Endometrial microvascular endothelial cells (primary cell): ENCODE data around the gene MYL10. TPM values are rescaled to one million over a fixed set of nuclear protein-coding genes. Genes with fewer than 3 reads are reported as not detected.
"Not testable (repeated sequence)": the region's sequence is repeated elsewhere in the genome, so short reads cannot be mapped to it uniquely, and the experiment has no call there.

ENCODE experiments used
- in situ Hi-C: cut with HindIII; loops from 2 replicates; pipeline ENCODE4 v1.10.0; 2017; ENCODE audit warnings: low sequenced_read_pairs, low pct_unique_long_range_greater_than_20kb; ENCODE audit errors: inconsistent ontology term
- total RNA-seq: library from RNA; depleted of rRNA; stranded (reverse); fragments of >200 nt; gene quantifications from one replicate; pipeline ENCODE4 v1.2.3, GENCODE V29; 2015; ENCODE audit errors: inconsistent ontology term

Gene MYL10
- total RNA-seq, 1 donor from 2014 or later = not detected

DNA sequence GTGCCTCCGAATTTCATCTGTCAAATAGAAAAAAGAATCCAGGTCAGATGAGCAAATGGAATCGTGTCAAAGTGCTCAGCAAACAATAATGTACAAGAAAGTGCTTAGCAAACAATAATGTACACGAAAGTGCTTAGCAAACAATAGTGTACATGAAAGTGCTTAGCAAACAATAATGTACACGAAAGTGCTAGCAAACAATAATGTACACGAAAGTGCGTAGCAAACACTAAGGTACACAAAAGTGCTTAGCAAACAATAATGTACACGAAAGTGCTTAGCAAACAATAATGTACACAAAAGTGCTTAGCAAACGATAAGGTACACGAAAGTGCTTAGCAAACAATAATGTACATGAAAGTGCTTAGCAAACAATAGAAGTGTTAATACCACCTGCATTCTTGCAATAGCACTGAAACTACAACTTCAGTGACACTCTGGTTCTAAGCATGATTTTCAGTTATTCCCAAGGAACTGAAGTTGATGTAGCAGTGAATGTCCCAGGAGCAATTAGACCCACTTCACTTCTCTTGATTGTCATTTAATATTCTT is 33.4 kb upstream of the MYL10 start:
- in situ Hi-C loops = no loop called here

- in situ Hi-C loops = no loop called here
These were observed 30.6 kb upstream of the MYL10 start for GRCh38 chr7:101659706-101660105.

GRCh38 chr7:101657171-101657570 is 28.1 kb upstream of the MYL10 start:
- in situ Hi-C loops = no loop called here

- in situ Hi-C loops = no loop called here
These were observed 22.0 kb upstream of the MYL10 start for GRCh38 chr7:101651112-101651511.

- in situ Hi-C loops = no loop called here
These were observed 21.5 kb upstream of the MYL10 start for GRCh38 chr7:101650579-101651081.

GRCh38 chr7:101647876-101648275 is 18.8 kb upstream of the MYL10 start:
- in situ Hi-C loops = not testable (repeated sequence)

DNA sequence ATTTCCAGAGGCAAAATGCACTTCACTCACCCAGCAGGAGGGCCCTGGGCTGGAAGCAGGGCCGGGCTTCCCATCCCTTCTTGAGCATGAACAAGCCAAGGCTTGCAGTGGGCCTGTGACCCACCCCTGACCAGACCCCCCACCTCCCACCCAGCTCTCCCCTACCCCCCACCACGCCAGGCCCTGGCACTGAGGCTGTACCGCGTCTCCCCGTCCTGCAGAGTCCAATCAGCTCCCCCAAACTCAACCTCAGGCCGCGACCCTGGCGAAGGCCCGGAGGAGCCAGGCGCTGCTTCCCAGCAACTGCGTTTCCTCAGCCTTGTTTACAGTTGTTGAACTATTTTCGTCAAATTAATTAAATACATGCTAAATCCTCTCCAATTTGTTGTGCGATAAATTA is 16.9 kb upstream of the MYL10 start:
- in situ Hi-C loops = no loop called here

GRCh38 chr7:101644879-101645278 is 15.8 kb upstream of the MYL10 start:
- in situ Hi-C loops = no loop called here

DNA sequence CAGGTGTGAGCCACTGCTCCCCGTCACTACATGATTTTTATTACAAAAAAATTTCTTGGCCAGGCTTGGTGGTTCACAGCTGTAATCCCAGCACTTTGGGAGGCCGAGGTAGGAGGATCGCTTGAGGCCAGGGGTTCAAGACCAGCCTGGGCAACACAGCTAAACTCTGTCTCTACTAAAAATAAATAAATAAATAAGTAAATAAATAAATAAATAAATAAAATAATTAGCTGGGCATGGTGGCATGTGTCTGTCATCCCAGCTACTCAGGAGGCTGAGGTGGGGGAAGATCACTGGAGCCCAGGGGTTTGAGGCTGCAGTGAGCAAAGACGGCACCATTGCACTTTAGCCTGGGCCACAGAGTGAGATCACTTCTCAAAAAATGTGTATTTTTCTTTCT is 10.0 kb upstream of the MYL10 start:
- in situ Hi-C loops = not testable (repeated sequence)

- in situ Hi-C loops = no loop called here
These were observed 7.9 kb upstream of the MYL10 start for GRCh38 chr7:101636822-101637623.

GRCh38 chr7:101635484-101635883 is 6.4 kb upstream of the MYL10 start:
- in situ Hi-C loops = no loop called here

- in situ Hi-C loops = no loop called here
These were observed 5.2 kb upstream of the MYL10 start for GRCh38 chr7:101634196-101634717.

- in situ Hi-C loops = no loop called here
These were observed 4.4 kb upstream of the MYL10 start for GRCh38 chr7:101633511-101633910.

GRCh38 chr7:101632641-101633040 is 3.5 kb upstream of the MYL10 start:
- in situ Hi-C loops = no loop called here

GRCh38 chr7:101631224-101631714 is 2.2 kb upstream of the MYL10 start:
- in situ Hi-C loops = no loop called here

GRCh38 chr7:101630591-101630990 is 1.5 kb upstream of the MYL10 start:
- in situ Hi-C loops = no loop called here

DNA sequence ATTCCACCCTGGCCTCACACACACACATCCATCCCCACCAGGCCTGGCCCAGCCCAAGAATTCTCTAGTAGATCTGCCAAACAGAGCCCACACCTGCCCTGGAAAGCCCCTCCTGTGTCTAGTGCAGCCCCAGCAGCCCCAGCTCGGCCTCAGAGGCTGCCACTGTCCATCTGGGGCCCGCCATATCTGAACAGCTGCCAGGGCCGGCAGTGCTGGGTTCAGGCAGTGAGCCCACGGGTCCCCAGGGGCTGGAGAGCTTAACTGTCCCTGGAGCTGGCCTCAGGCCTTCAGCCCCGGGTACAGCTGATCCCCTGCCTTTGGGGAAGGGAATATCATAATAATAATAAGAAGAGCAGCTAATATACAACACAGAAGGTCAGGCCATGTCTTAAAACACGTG is 574 bp downstream of the MYL10 start:
- in situ Hi-C loops = no loop called here

DNA sequence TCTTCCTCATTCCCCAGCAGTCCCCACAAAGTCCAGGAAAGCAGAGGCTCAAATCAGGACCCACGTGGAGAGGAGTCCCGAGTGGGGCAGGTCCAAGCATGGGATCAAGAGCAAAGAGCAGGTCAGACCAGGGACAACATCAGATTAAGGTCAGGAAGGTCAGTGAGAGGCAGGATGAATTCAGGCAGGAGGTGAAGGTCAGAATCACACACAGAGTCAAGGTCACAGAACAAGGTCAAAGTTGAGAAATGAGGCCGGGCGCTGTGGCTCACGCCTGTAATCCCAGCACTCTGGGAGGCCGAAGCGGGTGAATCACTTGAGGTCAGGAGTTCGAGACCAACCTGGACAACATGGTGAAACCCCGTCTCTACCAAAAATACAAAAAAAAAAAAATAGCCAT is 2.3 kb downstream of the MYL10 start:
- in situ Hi-C loops = no loop called here

GRCh38 chr7:101626069-101626671 is 2.9 kb downstream of the MYL10 start:
- in situ Hi-C loops = no loop called here
